ENCODE results near the gene MARCHF3.
"Not testable (repeated sequence)": the region's sequence is repeated elsewhere in the genome, so short reads cannot be mapped to it uniquely, and the experiment has no call there.

Gene MARCHF3

GRCh38 chr5:127011153-127011552 lies 19.2 kb downstream of the MARCHF3 start:
- peak; percentile 44 for DNase-seq

GRCh38 chr5:127010362-127010761 lies 20.0 kb downstream of the MARCHF3 start:
- DNase-seq: no peak

- DNase-seq: no peak
These were observed 20.6 kb downstream of the MARCHF3 start for GRCh38 chr5:127009784-127010183.

GRCh38 chr5:127008300-127008975 lies 21.9 kb downstream of the MARCHF3 start:
- no peak for DNase-seq

- no peak for DNase-seq
These were observed 22.8 kb downstream of the MARCHF3 start for GRCh38 chr5:127007522-127007921.

GRCh38 chr5:127006744-127007143 lies 23.6 kb downstream of the MARCHF3 start:
- DNase-seq: no peak

- not testable (repeated sequence) for DNase-seq
These were observed 25.1 kb downstream of the MARCHF3 start for GRCh38 chr5:127005282-127005681.

- DNase-seq: no peak
These were observed 25.6 kb downstream of the MARCHF3 start for GRCh38 chr5:127004721-127005120.

- no peak for DNase-seq
These were observed 26.4 kb downstream of the MARCHF3 start for GRCh38 chr5:127003798-127004495.

GRCh38 chr5:127002390-127002789 lies 28.0 kb downstream of the MARCHF3 start:
- no peak for DNase-seq

- no peak for DNase-seq
These were observed 28.6 kb downstream of the MARCHF3 start for GRCh38 chr5:127001621-127002296.

- DNase-seq: no peak
These were observed 31.3 kb downstream of the MARCHF3 start for GRCh38 chr5:126998895-126999570.

GRCh38 chr5:126998201-126998631 lies 32.1 kb downstream of the MARCHF3 start:
- DNase-seq: no peak

- no peak for DNase-seq
These were observed 34.7 kb downstream of the MARCHF3 start for GRCh38 chr5:126995689-126996088.

- no peak for DNase-seq
These were observed 35.3 kb downstream of the MARCHF3 start for GRCh38 chr5:126995039-126995438.

- DNase-seq: no peak
These were observed 35.9 kb downstream of the MARCHF3 start for GRCh38 chr5:126994485-126994884.

GRCh38 chr5:126988021-126988569 lies 42.3 kb downstream of the MARCHF3 start:
- no peak for DNase-seq

GRCh38 chr5:126987271-126987899 lies 43.0 kb downstream of the MARCHF3 start:
- no peak for DNase-seq

GRCh38 chr5:126984632-126985031 lies 45.7 kb downstream of the MARCHF3 start:
- DNase-seq: no peak

GRCh38 chr5:126983874-126984266 lies 46.5 kb downstream of the MARCHF3 start:
- no peak for DNase-seq

GRCh38 chr5:126982926-126983873 lies 47.2 kb downstream of the MARCHF3 start:
- DNase-seq: no peak

All from femur (tissue), 1 donor.